ENCODE measurements around the gene BRPF1.

GRCh38 chr3:9732740-9733115 lies 1.2 kb downstream of the BRPF1 start:
- TF ChIP-seq, protein P1, sequence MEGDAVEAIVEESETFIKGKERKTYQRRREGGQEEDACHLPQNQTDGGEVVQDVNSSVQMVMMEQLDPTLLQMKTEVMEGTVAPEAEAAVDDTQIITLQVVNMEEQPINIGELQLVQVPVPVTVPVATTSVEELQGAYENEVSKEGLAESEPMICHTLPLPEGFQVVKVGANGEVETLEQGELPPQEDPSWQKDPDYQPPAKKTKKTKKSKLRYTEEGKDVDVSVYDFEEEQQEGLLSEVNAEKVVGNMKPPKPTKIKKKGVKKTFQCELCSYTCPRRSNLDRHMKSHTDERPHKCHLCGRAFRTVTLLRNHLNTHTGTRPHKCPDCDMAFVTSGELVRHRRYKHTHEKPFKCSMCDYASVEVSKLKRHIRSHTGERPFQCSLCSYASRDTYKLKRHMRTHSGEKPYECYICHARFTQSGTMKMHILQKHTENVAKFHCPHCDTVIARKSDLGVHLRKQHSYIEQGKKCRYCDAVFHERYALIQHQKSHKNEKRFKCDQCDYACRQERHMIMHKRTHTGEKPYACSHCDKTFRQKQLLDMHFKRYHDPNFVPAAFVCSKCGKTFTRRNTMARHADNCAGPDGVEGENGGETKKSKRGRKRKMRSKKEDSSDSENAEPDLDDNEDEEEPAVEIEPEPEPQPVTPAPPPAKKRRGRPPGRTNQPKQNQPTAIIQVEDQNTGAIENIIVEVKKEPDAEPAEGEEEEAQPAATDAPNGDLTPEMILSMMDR (IDR thresholded peaks at IDR 0.05; ENCODE audit: poor library complexity, severe bottlenecking) = no peak
- TF ChIP-seq RAD21 (conservative IDR thresholded peaks at IDR 0.05) = no peak
- TF ChIP-seq SMC3 (conservative IDR thresholded peaks at IDR 0.05; ENCODE audit: poor library complexity) = no peak
- TF ChIP-seq REST (IDR thresholded peaks at IDR 0.05; ENCODE audit: borderline replicate concordance) = no peak
- no peak for TF ChIP-seq EP300 (conservative IDR thresholded peaks at IDR 0.05; ENCODE audit: poor library complexity, severe bottlenecking)
- no peak for TF ChIP-seq TAF1 (IDR thresholded peaks at IDR 0.05; ENCODE audit: low read depth)
